Prostate gland (tissue), 2 donors: ENCODE data around the gene SLC7A4. TPM values are rescaled to one million over a fixed set of nuclear protein-coding genes. Genes with fewer than 3 reads are reported as not detected.

Source experiments
- DNase-seq: peaks from one replicate; pipeline ENCODE4 v3.0.0-alpha.2; 2019; ENCODE audit warnings: low spot score
- H3K27ac ChIP-seq, 2 donors: fragments of 200-600 bp; sonication (generic); 2 replicates each; pipeline ENCODE4 v1.5.1; 2017 to 2019
- H3K27me3 ChIP-seq: fragments of 200-600 bp; sonication (generic); replicated peaks from 2 replicates; pipeline ENCODE4 v1.5.1; 2019; ENCODE audit not compliant: insufficient read depth
- H3K36me3 ChIP-seq, 2 donors: fragments of 200-600 bp; sonication (generic); 1 replicate in 1 of 2; 2 replicates in 1 of 2; pipeline versions ENCODE4 v1.5.1 to v1.8.1; 2017 to 2019
- H3K4me1 ChIP-seq: fragments of 200-600 bp; sonication (generic); replicated peaks from 2 replicates; pipeline ENCODE4 v1.5.1; 2019
- H3K4me3 ChIP-seq, 2 donors: fragments of 200-600 bp; sonication (generic); 2 replicates each; pipeline ENCODE4 v1.5.1; 2017 to 2019
- H3K9me3 ChIP-seq: fragments of 200-600 bp; sonication (generic); 2 replicates; pipeline ENCODE4 v1.5.1; 2017
- CTCF ChIP-seq, 4 experiments: fragments of 200-600 bp in 2 of 4; fragments of 450-650 bp in 2 of 4; sonication (generic) in 2 of 4; IDR thresholded peaks; 1 replicate in 3 of 4; 2 replicates in 1 of 4; pipeline ENCODE4 v1.5.1; 2016 to 2019; ENCODE audit warnings: antibody characterized with exemption in 4 of 4, mild to moderate bottlenecking in 2 of 4, moderate library complexity in 2 of 4
- POLR2A ChIP-seq: fragments of 450-650 bp; IDR thresholded peaks from one replicate; pipeline ENCODE4 v1.6.1; 2016; ENCODE audit warnings: antibody characterized with exemption, mild to moderate bottlenecking
- POLR2AphosphoS5 ChIP-seq: sonication (generic); formaldehyde crosslinking; IDR thresholded peaks from one replicate; pipeline ENCODE4 v1.6.1; 2017; ENCODE audit warnings: antibody characterized with exemption
- WGBS: methylation state at CpG from one replicate; pipeline ENCODE4 v1.1.5; 2018; 5-methylcytosine and 5-hydroxymethylcytosine counted together
- intact Hi-C: fragments of 100-400 bp; cut with DNase I; formaldehyde crosslinking; loops from one replicate; pipeline ENCODE4 v1.14.2; 2022
- total RNA-seq, 2 donors: library from RNA; depleted of rRNA; stranded (reverse); fragments of >200 nt; gene quantifications; one replicate each; pipeline ENCODE4 v1.1.0, GENCODE V29; 2016

SLC7A4 gene
- total RNA-seq, 2 donors from 2014 or later, result 13.0 to 53.9 TPM

- WGBS, result 72% methylated on average over 27 of the region's 27 CpGs
- H3K4me1 ChIP-seq, result no peaks in the 10 kb centered on the region
- TF ChIP-seq POLR2A (no peak), POLR2AphosphoS5 (no peak), CTCF (IDR thresholded peaks at IDR 0.05) (no peak)
- H3K4me3 ChIP-seq, result no peak overlapping the region
- no peak overlapping the region for H3K27ac ChIP-seq
- H3K36me3 ChIP-seq, result no peaks in the 10 kb centered on the region
- H3K9me3 ChIP-seq, result no peaks in the 10 kb centered on the region
- intact Hi-C loops, result no loop called here
- H3K27me3 ChIP-seq, result no peaks in the 10 kb centered on the region
- no peak for DNase-seq
Measured at GRCh38 chr22:21025763-21026755, 6.3 kb downstream of the SLC7A4 start.

- intact Hi-C loops, result no loop called here
- H3K27ac ChIP-seq, result no peak overlapping the region
Measured at GRCh38 chr22:21025266-21025665, 7.1 kb downstream of the SLC7A4 start.

GRCh38 chr22:21022955-21023614, 9.3 kb downstream of the SLC7A4 start:
- Histone ChIP-seq H3K27ac (no peak overlapping the region), H3K36me3 (no peaks in the 10 kb centered on the region), H3K4me1 (no peaks in the 10 kb centered on the region), H3K27me3 (no peaks in the 10 kb centered on the region), H3K4me3 (no peak overlapping the region), H3K9me3 (no peaks in the 10 kb centered on the region)
- 82% methylated on average over 13 of the region's 13 CpGs for WGBS
- TF ChIP-seq CTCF (IDR thresholded peaks at IDR 0.05), result no peak
- TF ChIP-seq POLR2A, result no peak
- no peak for TF ChIP-seq POLR2AphosphoS5
- no peak for DNase-seq
- intact Hi-C loops, result no loop called here

More at GRCh38 chr22:21025266-21025665, 7.1 kb downstream of the SLC7A4 start:
- Histone ChIP-seq H3K4me1 (no peaks in the 10 kb centered on the region), H3K36me3 (no peaks in the 10 kb centered on the region), H3K27me3 (no peaks in the 10 kb centered on the region), H3K9me3 (no peaks in the 10 kb centered on the region), H3K4me3 (no peak overlapping the region)
- no peak for DNase-seq
- no peak for TF ChIP-seq POLR2A
- no peak for TF ChIP-seq POLR2AphosphoS5
- TF ChIP-seq CTCF (IDR thresholded peaks at IDR 0.05), result no peak
- 49% methylated on average over 8 of the region's 8 CpGs for WGBS

GRCh38 chr22:21022507-21022906, 9.9 kb downstream of the SLC7A4 start:
- no peak overlapping the region for H3K27ac ChIP-seq
- TF ChIP-seq POLR2A, result no peak
- no peak for TF ChIP-seq CTCF (IDR thresholded peaks at IDR 0.05)
- TF ChIP-seq POLR2AphosphoS5, result no peak
- no peak overlapping the region for H3K4me3 ChIP-seq
- no peaks in the 10 kb centered on the region for H3K4me1 ChIP-seq
- intact Hi-C loops, result no loop called here
- DNase-seq, result no peak
- no peaks in the 10 kb centered on the region for H3K36me3 ChIP-seq
- no peaks in the 10 kb centered on the region for H3K9me3 ChIP-seq
- no peaks in the 10 kb centered on the region for H3K27me3 ChIP-seq
- 69% methylated on average over 10 of the region's 10 CpGs for WGBS
